Caco-2 (cell line): ENCODE data around the gene HDC. TPM values are rescaled to one million over a fixed set of nuclear protein-coding genes. Genes with fewer than 3 reads are reported as not detected.

Experiments
- BruUV-seq: library from RNA; stranded (reverse); fragments of 400-500 nt; replicated peaks from 2 replicates; lab custom pipeline; 2021; lab: Mats Ljungman, UMichigan
- CTCF ChIA-PET: fragments of 300-600 bp; sonication (Branson Sonifier 250); formaldehyde crosslinking; loops from one replicate; lab custom pipeline; 2022; ENCODE audit warnings: antibody characterized with exemption; lab: Charles Lee
- POLR2A ChIA-PET: fragments of 300-600 bp; sonication (Branson Sonifier 250); formaldehyde crosslinking; loops from one replicate; lab custom pipeline; 2022; ENCODE audit warnings: antibody characterized with exemption; lab: Charles Lee
- DNase-seq, 2 experiments: peaks; one replicate each; pipeline versions ENCODE4 v3.0.0 to v3.0.0-alpha.2; 2020 to 2022
- H3K27me3 ChIP-seq: replicated peaks from 2 replicates; pipeline ENCODE4 v1.6.0; 2011; ENCODE audit warnings: low read length; ENCODE audit not compliant: control insufficient read depth, insufficient read depth
- H3K36me3 ChIP-seq: 2 replicates; pipeline ENCODE4 v1.5.1; 2011; ENCODE audit warnings: low read length; ENCODE audit not compliant: control insufficient read depth, insufficient read depth
- H3K4me1 ChIP-seq: fragments of 250-450 bp; sonication (Bioruptor Pico); 2 replicates; pipeline ENCODE4 v1.5.1; 2020; ENCODE audit warnings: mild to moderate bottlenecking
- H3K4me3 ChIP-seq: 2 replicates; pipeline ENCODE4 v1.5.1; 2011; ENCODE audit warnings: low read depth, mild to moderate bottlenecking, control low read depth, low read length
- H3K9me3 ChIP-seq: fragments of 250-450 bp; sonication (Bioruptor Pico); 2 replicates; pipeline ENCODE4 v1.5.1; 2020; ENCODE audit warnings: mild to moderate bottlenecking, moderate library complexity
- H3K27ac Mint-ChIP-seq: one replicate; pipeline ENCODE4 v1.8.0; 2022; ENCODE audit warnings: mixed read lengths; ENCODE audit not compliant: unreplicated experiment
- H3K27me3 Mint-ChIP-seq: one replicate; pipeline ENCODE4 v1.8.0; 2022; ENCODE audit warnings: mixed read lengths; ENCODE audit not compliant: insufficient read depth, unreplicated experiment
- H3K36me3 Mint-ChIP-seq: one replicate; pipeline ENCODE4 v1.8.0; 2022; ENCODE audit warnings: mild to moderate bottlenecking, mixed read lengths; ENCODE audit not compliant: insufficient read depth, unreplicated experiment
- H3K4me1 Mint-ChIP-seq: one replicate; pipeline ENCODE4 v1.8.0; 2022; ENCODE audit warnings: low read depth, mixed read lengths; ENCODE audit not compliant: unreplicated experiment
- H3K4me3 Mint-ChIP-seq: one replicate; pipeline ENCODE4 v1.8.0; 2022; ENCODE audit warnings: mild to moderate bottlenecking, moderate library complexity, mixed read lengths; ENCODE audit not compliant: unreplicated experiment
- H3K9me3 Mint-ChIP-seq: one replicate; pipeline ENCODE4 v1.8.0; 2022; ENCODE audit warnings: mixed read lengths; ENCODE audit not compliant: unreplicated experiment
- intact Hi-C: fragments of 100-400 bp; cut with micrococcal nuclease; formaldehyde crosslinking; loops from one replicate; pipeline ENCODE4 v1.10.0; 2022; ENCODE audit not compliant: unreplicated experiment
- total RNA-seq: library from RNA; stranded (reverse); gene quantifications from 2 replicates; pipeline ENCODE4 v1.2.3, GENCODE V29; 2022
- TF ChIP-seq, protein P1 (sequence below), 2 experiments: fragments of 200-600 bp in 1 of 2; IDR thresholded peaks; 1 replicate in 1 of 2; 2 replicates in 1 of 2; pipeline versions ENCODE4 v1.5.1 to v1.8.0; 2011 to 2022; ENCODE audit warnings: antibody characterized with exemption in 1 of 2, control low read depth in 1 of 2, inconsistent platforms in 1 of 2, low read depth in 1 of 2, low read length in 1 of 2, mild to moderate bottlenecking in 1 of 2, moderate library complexity in 1 of 2; ENCODE audit not compliant: insufficient read depth in 1 of 2, severe bottlenecking in 1 of 2, unreplicated experiment in 1 of 2

HDC gene
- total RNA-seq, 1 experiment from 2014 or later = not detected

DNA sequence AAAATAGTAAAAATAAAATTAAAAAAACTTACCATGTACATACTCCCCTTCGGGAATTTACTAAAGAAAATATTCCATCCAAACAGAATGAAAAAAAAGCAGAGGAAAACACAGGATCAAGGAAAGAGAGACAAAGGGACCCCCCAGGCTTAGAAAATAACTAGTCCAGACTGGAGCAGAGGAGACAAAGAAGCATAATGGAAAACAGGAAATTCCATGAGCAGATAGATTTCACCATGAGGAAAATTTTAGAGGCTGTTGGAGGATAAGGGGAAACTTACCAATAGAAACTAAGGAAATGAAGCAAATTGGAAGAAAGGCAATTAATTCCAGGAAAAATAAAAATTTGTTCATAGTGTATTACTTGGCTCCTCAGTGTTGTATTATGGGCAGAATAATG is 46.8 kb downstream of the HDC start:
- H3K4me1 Mint-ChIP-seq = peaks cover 17% of the 10 kb centered on the region
- DNase-seq = no peak
- TF ChIP-seq, protein P1, sequence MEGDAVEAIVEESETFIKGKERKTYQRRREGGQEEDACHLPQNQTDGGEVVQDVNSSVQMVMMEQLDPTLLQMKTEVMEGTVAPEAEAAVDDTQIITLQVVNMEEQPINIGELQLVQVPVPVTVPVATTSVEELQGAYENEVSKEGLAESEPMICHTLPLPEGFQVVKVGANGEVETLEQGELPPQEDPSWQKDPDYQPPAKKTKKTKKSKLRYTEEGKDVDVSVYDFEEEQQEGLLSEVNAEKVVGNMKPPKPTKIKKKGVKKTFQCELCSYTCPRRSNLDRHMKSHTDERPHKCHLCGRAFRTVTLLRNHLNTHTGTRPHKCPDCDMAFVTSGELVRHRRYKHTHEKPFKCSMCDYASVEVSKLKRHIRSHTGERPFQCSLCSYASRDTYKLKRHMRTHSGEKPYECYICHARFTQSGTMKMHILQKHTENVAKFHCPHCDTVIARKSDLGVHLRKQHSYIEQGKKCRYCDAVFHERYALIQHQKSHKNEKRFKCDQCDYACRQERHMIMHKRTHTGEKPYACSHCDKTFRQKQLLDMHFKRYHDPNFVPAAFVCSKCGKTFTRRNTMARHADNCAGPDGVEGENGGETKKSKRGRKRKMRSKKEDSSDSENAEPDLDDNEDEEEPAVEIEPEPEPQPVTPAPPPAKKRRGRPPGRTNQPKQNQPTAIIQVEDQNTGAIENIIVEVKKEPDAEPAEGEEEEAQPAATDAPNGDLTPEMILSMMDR (IDR thresholded peaks at IDR 0.05; ENCODE audit: insufficient read depth in 1 of 2, low read depth in 1 of 2, low read length in 1 of 2, severe bottlenecking in 1 of 2, unreplicated experiment in 1 of 2) = no peak
- H3K27ac Mint-ChIP-seq = no peak overlapping the region
- H3K4me3 Mint-ChIP-seq = no peak overlapping the region
- H3K4me3 ChIP-seq = no peak overlapping the region
- no peaks in the 10 kb centered on the region for H3K9me3 ChIP-seq
- BruUV-seq = no TSS peak
- ChIA-PET CTCF (no interaction called here), POLR2A (no interaction called here)
- peaks cover 8% of the 10 kb centered on the region; the same call in 1 of the 2 replicates for H3K4me1 ChIP-seq
- peaks cover 2% of the 10 kb centered on the region for H3K36me3 Mint-ChIP-seq
- H3K36me3 ChIP-seq = no peaks in the 10 kb centered on the region
- intact Hi-C loops = no loop called here
- peaks cover 24% of the 10 kb centered on the region for H3K9me3 Mint-ChIP-seq
- no peaks in the 10 kb centered on the region for H3K27me3 Mint-ChIP-seq
- H3K27me3 ChIP-seq = no peaks in the 10 kb centered on the region

GRCh38 chr15:50218291-50218690 is 47.2 kb downstream of the HDC start:
- Mint-ChIP-seq H3K4me1 (peaks cover 17% of the 10 kb centered on the region), H3K4me3 (no peak overlapping the region), H3K9me3 (peaks cover 28% of the 10 kb centered on the region), H3K27ac (no peak overlapping the region), H3K27me3 (no peaks in the 10 kb centered on the region), H3K36me3 (no peaks in the 10 kb centered on the region)
- BruUV-seq = no TSS peak
- ChIA-PET CTCF (no interaction called here), POLR2A (no interaction called here)
- no peaks in the 10 kb centered on the region for H3K9me3 ChIP-seq
- intact Hi-C loops = no loop called here
- DNase-seq = no peak
- TF ChIP-seq, protein P1 (IDR thresholded peaks at IDR 0.05; ENCODE audit: insufficient read depth in 1 of 2, low read depth in 1 of 2, low read length in 1 of 2, severe bottlenecking in 1 of 2, unreplicated experiment in 1 of 2) = no peak
- H3K4me3 ChIP-seq = no peak overlapping the region
- peaks cover 8% of the 10 kb centered on the region; the same call in 1 of the 2 replicates for H3K4me1 ChIP-seq
- H3K36me3 ChIP-seq = no peaks in the 10 kb centered on the region
- no peaks in the 10 kb centered on the region for H3K27me3 ChIP-seq

DNA sequence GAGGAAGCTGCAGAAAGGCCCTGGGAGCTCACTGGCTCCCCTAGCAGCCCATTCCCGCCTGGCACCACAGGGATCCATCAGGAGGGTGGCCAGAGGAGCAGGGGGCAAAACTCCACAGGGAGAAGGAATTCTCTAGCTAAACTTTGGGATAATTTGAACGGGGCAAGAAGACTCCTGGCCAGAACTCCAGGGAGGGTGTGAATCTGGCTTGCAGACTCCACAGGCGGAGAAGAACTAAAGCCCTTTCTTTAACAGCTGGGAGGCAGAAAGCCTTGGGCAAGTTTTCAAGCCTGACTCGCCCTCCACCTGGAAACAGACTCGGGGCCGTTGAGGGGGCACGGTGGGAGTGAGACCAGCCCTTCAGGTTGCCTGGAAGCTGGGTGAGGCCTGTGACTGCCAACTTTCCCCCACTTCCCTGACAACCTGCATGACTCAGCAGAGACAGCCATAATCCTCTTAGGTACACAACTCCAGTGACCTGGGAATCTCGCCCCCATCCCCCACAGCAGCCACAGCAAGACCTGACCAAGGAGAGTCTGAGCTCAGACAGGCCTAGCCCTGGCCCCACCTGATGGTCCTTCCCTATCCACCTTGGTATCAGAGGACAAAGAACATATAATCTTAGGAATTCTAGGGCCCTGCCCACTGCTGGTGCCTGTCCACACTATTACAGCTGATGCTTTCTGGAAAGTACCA is 54.9 kb downstream of the HDC start:
- no peaks in the 10 kb centered on the region for H3K27me3 Mint-ChIP-seq
- Histone ChIP-seq H3K4me1 (peaks cover 18% of the 10 kb centered on the region), H3K9me3 (no peaks in the 10 kb centered on the region), H3K27me3 (no peaks in the 10 kb centered on the region), H3K36me3 (no peaks in the 10 kb centered on the region; the same call in 1 of the 2 replicates), H3K4me3 (no peak overlapping the region)
- peaks cover 56% of the 10 kb centered on the region for H3K9me3 Mint-ChIP-seq
- H3K27ac Mint-ChIP-seq = peak overlapping the region; percentile 62
- intact Hi-C loops = no loop called here
- H3K36me3 Mint-ChIP-seq = peaks cover 21% of the 10 kb centered on the region
- no peak overlapping the region for H3K4me3 Mint-ChIP-seq
- peak; percentile 49 to 78 for DNase-seq
- peaks cover 8% of the 10 kb centered on the region for H3K4me1 Mint-ChIP-seq
- ChIA-PET POLR2A (no interaction called here), CTCF (no interaction called here)
- no TSS peak for BruUV-seq
- TF ChIP-seq, protein P1 (IDR thresholded peaks at IDR 0.05; ENCODE audit: insufficient read depth in 1 of 2, low read depth in 1 of 2, low read length in 1 of 2, severe bottlenecking in 1 of 2, unreplicated experiment in 1 of 2) = no peak
